Dendritic cell treated with granulocyte-macrophage colony-stimulating factor and Interleukin-4, amounts not matched to agents 40 ng/mL and 50 ng/mL, for 4 days (primary cell): ENCODE measurements around the gene DNM3.

Source experiments
- H3K27ac Mint-ChIP-seq: one replicate; pipeline ENCODE4 v1.8.0; 2022; ENCODE audit warnings: mild to moderate bottlenecking, mixed read lengths
- H3K27me3 Mint-ChIP-seq: one replicate; pipeline ENCODE4 v1.8.0; 2022; ENCODE audit warnings: mild to moderate bottlenecking, mixed read lengths
- H3K36me3 Mint-ChIP-seq: one replicate; pipeline ENCODE4 v1.8.0; 2022; ENCODE audit warnings: low read depth, mixed read lengths
- H3K4me1 Mint-ChIP-seq: one replicate; pipeline ENCODE4 v1.8.0; 2022; ENCODE audit warnings: low read depth, mixed read lengths
- H3K4me3 Mint-ChIP-seq: one replicate; pipeline ENCODE4 v1.8.0; 2022; ENCODE audit warnings: mild to moderate bottlenecking, moderate library complexity, mixed read lengths
- H3K9me3 Mint-ChIP-seq: one replicate; pipeline ENCODE4 v1.8.0; 2022; ENCODE audit warnings: mixed read lengths
- intact Hi-C: fragments of 100-400 bp; cut with micrococcal nuclease; formaldehyde crosslinking; loops from one replicate; pipeline ENCODE4 v1.15.0; 2022

The DNM3 gene

DNA sequence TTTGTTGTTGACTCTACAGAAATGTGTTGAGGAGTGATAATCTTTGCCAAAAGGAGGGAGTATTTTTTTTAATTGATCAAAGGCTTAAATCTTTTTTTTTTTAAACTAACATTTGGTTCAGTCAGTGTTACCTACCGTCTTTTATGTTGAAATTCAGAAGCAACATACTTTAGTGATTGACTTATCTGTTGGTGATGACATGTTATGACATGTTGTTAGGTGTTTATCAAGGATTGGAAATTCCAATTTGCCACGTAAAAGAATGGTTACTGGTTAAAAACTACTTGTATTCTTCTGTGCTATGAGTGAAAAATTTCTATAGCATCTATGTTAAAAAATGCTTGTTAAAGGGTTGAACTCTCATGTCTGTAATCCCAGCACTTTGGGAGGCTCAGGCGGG is 61.2 kb downstream of the DNM3 start:
- peaks cover 12% of the 10 kb centered on the region for H3K4me1 Mint-ChIP-seq
- intact Hi-C loops, result no loop called here
- no peak overlapping the region for H3K27ac Mint-ChIP-seq
- H3K4me3 Mint-ChIP-seq, result no peak overlapping the region
- no peaks in the 10 kb centered on the region for H3K9me3 Mint-ChIP-seq
- no peaks in the 10 kb centered on the region for H3K27me3 Mint-ChIP-seq
- H3K36me3 Mint-ChIP-seq, result no peaks in the 10 kb centered on the region

DNA sequence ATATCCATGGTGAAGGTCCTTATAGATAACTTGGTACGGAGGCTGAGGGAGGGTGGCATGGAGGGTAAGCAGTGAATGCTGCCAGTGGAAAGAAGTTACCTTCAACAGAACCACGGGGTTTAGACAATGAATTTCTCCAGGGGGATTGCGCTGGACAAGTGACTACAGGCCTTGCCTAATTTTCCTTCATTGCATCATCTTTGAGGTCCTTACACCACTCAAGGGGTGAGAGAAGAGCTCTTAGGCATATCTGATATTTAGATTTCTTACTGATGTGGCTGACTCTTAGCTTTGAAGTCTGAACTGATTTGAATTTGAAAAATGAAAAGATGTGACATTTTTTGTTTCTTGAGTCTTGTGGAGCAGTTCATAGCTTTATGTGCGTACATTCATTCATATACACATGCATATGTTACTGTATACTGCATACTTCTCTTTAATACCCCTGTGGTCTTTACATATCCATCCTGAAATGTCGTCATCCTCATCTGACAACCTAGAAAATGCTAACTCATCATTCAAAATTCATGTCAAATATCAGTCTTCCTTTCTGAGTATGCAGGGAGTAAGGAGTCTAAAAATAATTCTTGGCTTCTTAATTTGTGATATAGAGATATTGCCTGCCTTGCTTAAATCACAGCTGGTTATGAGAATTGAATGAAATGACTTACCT is 63.6 kb downstream of the DNM3 start:
- no peak overlapping the region for H3K27ac Mint-ChIP-seq
- intact Hi-C loops, result no loop called here
- peaks cover 1% of the 10 kb centered on the region for H3K27me3 Mint-ChIP-seq
- H3K4me3 Mint-ChIP-seq, result no peak overlapping the region
- H3K36me3 Mint-ChIP-seq, result no peaks in the 10 kb centered on the region
- no peaks in the 10 kb centered on the region for H3K9me3 Mint-ChIP-seq
- H3K4me1 Mint-ChIP-seq, result peaks cover 12% of the 10 kb centered on the region

DNA sequence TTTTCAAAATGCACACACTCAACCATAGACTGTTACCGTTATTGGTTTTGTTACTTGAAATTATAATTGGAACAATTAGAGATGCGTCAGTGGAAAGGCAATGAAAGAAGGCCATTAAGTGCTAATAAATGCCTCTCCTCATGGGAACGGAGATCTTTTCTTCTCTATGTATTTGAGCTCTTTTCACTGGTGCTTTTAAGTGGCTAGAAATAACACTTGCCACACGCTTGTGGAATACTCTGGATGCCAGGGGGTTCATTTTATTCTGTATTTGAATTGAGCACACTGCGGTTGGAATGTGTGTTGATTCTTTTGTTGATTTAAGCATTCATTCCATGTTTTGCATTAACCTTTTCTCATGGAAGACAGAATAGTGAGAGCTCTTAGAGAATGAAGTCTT is 68.4 kb downstream of the DNM3 start:
- intact Hi-C loops, result no loop called here
- Mint-ChIP-seq H3K4me3 (no peak overlapping the region), H3K9me3 (no peaks in the 10 kb centered on the region), H3K27me3 (peaks cover 1% of the 10 kb centered on the region), H3K4me1 (peaks cover 13% of the 10 kb centered on the region), H3K36me3 (no peaks in the 10 kb centered on the region), H3K27ac (no peak overlapping the region)

DNA sequence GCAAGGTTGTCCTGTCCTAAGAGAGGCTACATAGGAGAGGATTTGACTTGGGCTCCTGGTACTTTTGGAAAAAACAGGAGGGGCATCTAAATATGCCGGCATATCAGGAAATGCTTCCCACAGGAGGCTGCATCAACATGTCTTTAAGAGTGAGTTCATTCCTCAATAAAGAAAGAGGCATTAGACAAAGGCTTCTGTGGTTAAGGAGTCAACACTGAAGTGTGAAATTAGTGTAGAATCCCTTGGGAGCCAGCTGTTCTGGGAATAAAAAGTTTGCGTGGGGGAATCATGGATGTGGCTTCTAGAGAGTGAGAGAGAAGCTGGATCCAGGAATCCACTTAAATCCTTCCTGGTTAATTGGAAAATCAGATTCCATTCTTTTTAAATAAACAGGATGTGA is 69.5 kb downstream of the DNM3 start:
- Mint-ChIP-seq H3K36me3 (no peaks in the 10 kb centered on the region), H3K4me3 (no peak overlapping the region), H3K9me3 (no peaks in the 10 kb centered on the region), H3K27me3 (peaks cover 1% of the 10 kb centered on the region), H3K27ac (no peak overlapping the region), H3K4me1 (peaks cover 6% of the 10 kb centered on the region)
- intact Hi-C loops, result no loop called here

DNA sequence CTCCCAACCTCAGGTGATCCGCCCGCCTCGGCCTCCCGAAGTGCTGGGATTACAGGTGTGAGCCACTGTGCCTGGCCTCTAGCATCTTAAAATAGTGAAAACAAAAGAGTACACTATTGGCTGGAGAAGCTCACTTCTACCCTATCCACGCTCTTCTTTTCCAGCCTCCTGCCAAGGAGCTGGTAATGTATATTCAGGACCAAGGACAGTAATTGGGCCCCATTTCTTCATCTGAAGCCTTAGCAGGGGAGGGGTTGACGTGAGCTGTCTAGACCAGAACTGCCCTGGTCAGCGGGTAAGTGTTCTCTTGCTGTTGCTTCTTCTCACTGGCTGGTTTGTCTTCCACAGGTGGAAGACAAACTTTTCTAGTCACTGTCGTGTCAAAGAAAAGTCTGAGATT is 70.2 kb downstream of the DNM3 start:
- Mint-ChIP-seq H3K36me3 (no peaks in the 10 kb centered on the region), H3K4me3 (no peak overlapping the region), H3K27ac (no peak overlapping the region), H3K4me1 (peaks cover 6% of the 10 kb centered on the region), H3K27me3 (peaks cover 1% of the 10 kb centered on the region), H3K9me3 (no peaks in the 10 kb centered on the region)
- intact Hi-C loops, result no loop called here

DNA sequence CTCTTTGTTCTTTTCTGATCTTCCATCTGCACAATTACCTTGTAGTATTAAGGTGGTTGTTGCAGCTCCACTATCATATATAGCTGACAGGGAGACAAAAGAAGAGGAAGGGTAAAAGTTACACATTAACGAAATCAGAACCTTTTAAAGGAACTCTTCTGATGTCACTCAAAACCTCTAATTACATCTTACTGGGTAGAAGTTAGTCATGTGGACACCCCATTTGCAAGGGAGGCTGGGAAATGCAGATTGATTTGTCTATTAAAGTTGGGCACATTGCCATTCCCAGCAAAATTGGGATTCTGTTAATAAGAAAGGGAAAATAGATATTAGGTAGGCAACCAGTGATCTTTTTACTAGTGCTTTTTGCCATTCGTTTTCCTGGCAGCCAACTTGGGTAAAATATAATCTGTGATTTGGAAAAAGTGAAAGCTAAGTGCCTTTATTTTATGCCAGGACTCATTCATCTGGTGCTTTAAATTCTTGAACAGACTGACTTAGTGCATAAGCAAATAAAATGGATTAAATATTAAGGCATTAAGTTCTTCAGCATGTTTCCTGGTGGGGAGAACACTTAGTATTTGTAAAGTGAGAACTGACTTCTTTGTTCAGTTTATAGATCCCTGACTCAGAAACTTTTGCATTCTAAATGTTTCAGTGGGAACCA is 71.3 kb downstream of the DNM3 start:
- intact Hi-C loops, result no loop called here
- H3K36me3 Mint-ChIP-seq, result no peaks in the 10 kb centered on the region
- peaks cover 6% of the 10 kb centered on the region for H3K4me1 Mint-ChIP-seq
- H3K9me3 Mint-ChIP-seq, result no peaks in the 10 kb centered on the region
- H3K4me3 Mint-ChIP-seq, result no peak overlapping the region
- H3K27me3 Mint-ChIP-seq, result peaks cover 1% of the 10 kb centered on the region
- no peak overlapping the region for H3K27ac Mint-ChIP-seq

DNA sequence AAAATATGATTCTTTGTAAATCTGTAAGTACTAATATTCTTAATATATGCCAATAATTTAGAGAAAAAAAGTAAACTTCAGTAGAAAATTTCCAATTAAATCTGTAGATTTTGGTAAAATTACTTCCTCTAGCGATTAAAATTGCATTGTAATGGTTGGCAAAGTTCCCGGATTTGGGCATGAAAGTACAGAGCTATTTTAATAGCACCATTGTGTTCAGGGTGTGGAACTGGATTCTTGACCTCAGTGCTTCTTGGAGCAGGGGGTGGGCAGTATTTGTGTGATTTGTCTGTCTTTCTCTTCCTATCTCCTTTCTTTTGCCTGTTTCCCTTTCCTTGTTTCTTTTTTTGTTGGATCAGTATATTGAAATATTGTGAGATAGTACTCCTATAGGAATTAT is 72.1 kb downstream of the DNM3 start:
- intact Hi-C loops, result no loop called here
- H3K4me3 Mint-ChIP-seq, result no peak overlapping the region
- H3K4me1 Mint-ChIP-seq, result peaks cover 6% of the 10 kb centered on the region
- no peak overlapping the region for H3K27ac Mint-ChIP-seq
- peaks cover 1% of the 10 kb centered on the region for H3K27me3 Mint-ChIP-seq
- no peaks in the 10 kb centered on the region for H3K9me3 Mint-ChIP-seq
- H3K36me3 Mint-ChIP-seq, result no peaks in the 10 kb centered on the region

DNA sequence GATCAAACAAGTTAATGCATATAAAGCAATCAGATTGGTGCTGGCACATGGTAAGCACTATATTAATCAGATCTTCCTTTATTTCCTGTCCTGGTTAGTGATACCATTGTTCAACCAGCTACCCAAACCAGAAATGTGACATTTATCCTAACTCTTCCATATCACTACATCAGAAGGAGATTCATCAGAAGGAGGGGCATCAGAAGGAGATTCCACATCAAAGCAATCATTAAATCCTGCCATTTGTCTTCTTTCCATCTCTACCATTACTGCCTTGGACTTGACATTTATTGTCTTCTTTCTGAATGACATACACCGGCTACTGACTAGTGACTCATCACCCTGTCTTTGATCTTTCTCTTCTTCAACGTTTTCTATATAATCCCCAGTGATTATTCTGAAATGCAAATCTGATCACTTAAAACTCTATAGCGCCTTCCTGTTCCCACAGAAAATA is 75.0 kb downstream of the DNM3 start:
- Mint-ChIP-seq H3K36me3 (no peaks in the 10 kb centered on the region), H3K4me1 (peaks cover 6% of the 10 kb centered on the region), H3K27me3 (no peaks in the 10 kb centered on the region), H3K4me3 (no peak overlapping the region), H3K9me3 (no peaks in the 10 kb centered on the region), H3K27ac (no peak overlapping the region)
- intact Hi-C loops, result no loop called here

DNA sequence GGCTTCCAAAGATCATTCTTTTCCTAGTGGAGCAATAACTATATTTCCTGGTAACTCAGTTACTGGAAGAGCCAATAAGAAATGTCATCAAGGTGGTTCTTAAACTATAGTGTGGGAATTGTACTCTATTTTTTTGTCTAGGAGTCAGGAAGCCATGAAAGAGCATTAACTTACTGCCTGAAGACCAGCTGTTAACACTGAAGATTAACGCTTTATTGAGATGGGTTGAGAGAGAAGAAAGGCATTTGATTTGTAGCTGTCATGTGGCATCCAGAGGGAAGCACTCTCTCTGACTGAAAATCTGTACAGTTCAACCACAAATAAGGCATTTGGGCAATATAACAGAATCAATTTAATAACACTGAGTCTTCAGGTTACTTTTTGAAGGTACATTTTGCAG is 76.0 kb downstream of the DNM3 start:
- Mint-ChIP-seq H3K27ac (no peak overlapping the region), H3K4me1 (peaks cover 6% of the 10 kb centered on the region), H3K4me3 (no peak overlapping the region), H3K36me3 (no peaks in the 10 kb centered on the region), H3K27me3 (no peaks in the 10 kb centered on the region), H3K9me3 (no peaks in the 10 kb centered on the region)
- intact Hi-C loops, result no loop called here

DNA sequence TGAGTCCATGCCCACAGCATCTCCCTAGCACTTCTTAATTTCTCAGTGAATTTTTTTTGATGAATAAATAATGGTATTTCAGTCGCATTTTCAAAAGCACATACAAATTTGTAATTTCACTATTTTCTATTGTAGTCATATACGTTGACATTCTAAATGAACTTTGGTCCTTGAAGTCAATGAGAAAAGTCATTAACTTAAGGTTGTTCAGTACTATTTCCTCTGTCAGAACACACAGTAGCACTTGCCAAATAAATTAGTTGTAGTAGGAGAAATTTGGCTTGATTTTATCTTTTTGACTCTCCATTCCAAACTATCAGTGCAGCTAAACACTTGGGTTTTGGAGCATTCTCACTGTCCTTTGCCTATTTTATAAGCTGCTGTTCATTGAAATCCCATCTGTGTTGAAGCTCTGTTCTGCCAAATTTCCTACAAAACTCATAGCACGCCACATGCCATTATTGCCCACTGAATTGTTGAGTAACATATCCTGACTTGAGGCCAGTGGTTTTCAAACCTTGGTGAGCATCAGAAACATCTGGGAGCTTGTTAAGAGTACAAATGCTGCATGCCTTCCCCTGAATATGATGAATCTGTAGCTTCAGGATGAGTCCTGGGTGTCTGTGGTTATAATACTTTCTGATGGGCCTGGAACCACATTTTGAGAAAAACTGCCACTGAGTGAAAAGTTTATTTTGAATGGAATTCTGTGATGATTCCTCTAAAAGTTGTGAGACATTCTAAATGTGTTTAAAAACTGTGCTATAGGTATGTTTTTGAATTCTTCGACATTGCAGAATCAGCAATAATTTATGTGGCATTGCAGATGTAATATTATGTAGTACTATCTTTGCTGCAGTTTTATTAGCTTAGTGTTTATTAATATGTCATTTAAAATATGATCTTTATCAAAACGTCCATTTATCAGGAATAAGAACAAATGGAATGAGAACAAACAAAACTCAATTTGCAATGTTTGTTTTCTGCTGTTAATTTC is 78.9 kb downstream of the DNM3 start:
- Mint-ChIP-seq H3K4me1 (no peaks in the 10 kb centered on the region), H3K27ac (no peak overlapping the region), H3K36me3 (no peaks in the 10 kb centered on the region), H3K9me3 (peaks cover 10% of the 10 kb centered on the region), H3K27me3 (no peaks in the 10 kb centered on the region), H3K4me3 (no peak overlapping the region)
- intact Hi-C loops, result no loop called here

DNA sequence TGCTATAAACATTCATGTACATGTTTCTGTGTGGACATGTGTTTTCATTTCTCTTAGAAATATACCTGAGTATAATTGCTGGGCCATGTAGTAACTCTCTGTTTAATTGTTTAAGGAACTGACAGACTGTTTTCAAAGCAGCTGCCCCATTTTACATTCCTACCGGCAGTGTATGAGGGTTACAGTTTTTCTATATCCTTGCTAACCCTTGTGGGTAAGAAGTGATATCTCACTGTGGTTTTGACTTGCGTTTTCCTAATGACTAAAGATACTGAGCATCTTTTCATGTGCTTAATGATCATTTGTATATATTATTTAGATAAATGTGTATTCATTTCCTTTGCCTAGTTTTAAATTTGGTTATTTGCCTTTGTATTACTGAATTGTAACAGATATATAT is 81.7 kb downstream of the DNM3 start:
- Mint-ChIP-seq H3K4me1 (no peaks in the 10 kb centered on the region), H3K27me3 (no peaks in the 10 kb centered on the region), H3K36me3 (no peaks in the 10 kb centered on the region), H3K9me3 (peaks cover 10% of the 10 kb centered on the region), H3K4me3 (no peak overlapping the region), H3K27ac (no peak overlapping the region)
- intact Hi-C loops, result no loop called here

DNA sequence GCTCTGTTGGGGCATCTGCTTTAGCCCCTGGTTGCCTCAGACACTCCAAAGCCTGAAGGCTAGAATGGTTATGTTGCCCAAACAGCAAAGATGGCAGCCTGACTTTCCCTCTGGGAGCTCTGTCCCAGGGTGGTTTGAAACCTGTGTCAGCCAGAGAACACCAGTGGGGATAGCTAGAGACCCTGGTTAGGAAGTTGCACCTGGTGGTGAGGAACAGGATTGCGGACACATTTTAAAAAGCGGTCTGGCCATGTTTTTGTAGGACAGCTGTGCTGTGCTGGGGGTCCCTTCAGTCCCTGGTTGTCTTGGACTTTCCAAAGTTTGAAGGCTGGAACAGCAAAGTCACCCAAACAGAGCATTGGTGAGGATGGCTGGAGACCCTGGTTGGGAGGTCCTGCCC is 87.8 kb downstream of the DNM3 start:
- peaks cover 10% of the 10 kb centered on the region for H3K9me3 Mint-ChIP-seq
- no peak overlapping the region for H3K4me3 Mint-ChIP-seq
- intact Hi-C loops, result no loop called here
- no peak overlapping the region for H3K27ac Mint-ChIP-seq
- no peaks in the 10 kb centered on the region for H3K27me3 Mint-ChIP-seq
- H3K36me3 Mint-ChIP-seq, result no peaks in the 10 kb centered on the region
- no peaks in the 10 kb centered on the region for H3K4me1 Mint-ChIP-seq

DNA sequence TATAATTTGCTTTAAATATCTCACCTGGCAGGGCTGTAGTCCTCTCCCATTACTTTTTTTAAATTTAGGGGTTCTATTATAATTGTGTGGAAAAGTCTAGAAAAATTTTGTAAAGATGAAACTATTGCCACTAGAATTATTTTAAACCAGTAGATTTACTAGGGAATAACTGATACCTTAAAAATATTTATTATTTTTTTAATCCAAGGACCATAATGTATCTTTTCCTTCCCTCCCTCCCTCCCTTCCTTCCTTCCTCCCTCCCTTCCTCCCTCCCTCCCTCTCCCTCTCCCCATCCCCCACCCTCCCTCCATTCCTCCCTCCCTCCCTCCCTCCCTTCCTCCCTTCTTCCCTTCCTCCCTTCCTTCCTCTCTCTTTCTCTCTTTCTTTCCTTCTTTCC is 90.5 kb downstream of the DNM3 start:
- no peaks in the 10 kb centered on the region for H3K9me3 Mint-ChIP-seq
- no peaks in the 10 kb centered on the region for H3K36me3 Mint-ChIP-seq
- no peaks in the 10 kb centered on the region for H3K27me3 Mint-ChIP-seq
- H3K4me1 Mint-ChIP-seq, result no peaks in the 10 kb centered on the region
- H3K4me3 Mint-ChIP-seq, result no peak overlapping the region
- intact Hi-C loops, result no loop called here
- no peak overlapping the region for H3K27ac Mint-ChIP-seq

DNA sequence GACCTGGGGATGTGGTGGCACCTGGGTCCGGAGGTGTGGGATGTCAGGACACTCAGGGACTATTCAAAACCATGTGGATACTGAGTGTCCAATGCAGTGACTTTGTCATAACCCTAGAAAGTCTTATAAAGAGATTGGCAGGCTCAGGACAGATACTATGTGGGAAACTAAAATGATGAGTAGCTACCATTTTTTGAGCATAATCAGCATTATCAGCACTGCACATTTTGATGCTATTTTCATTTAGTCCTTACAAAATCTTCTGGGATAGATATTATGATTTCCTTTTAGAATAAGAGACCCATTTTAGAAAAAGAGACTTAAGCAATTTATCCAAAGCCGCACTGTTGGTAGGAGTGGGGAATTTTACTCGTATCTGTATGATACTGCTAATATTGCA is 93.4 kb downstream of the DNM3 start:
- Mint-ChIP-seq H3K4me3 (no peak overlapping the region), H3K9me3 (no peaks in the 10 kb centered on the region), H3K27ac (no peak overlapping the region), H3K27me3 (no peaks in the 10 kb centered on the region), H3K4me1 (no peaks in the 10 kb centered on the region), H3K36me3 (no peaks in the 10 kb centered on the region)
- intact Hi-C loops, result no loop called here
